Esophagus muscularis mucosa (tissue), 4 donors: ENCODE measurements around the gene WSCD2.

Source experiments
- EP300 ChIP-seq: sonication (generic); formaldehyde crosslinking; IDR thresholded peaks from one replicate; pipeline ENCODE4 v1.6.1; 2017; ENCODE audit warnings: antibody characterized with exemption
- POLR2A ChIP-seq: fragments of 450-650 bp; IDR thresholded peaks from one replicate; pipeline ENCODE4 v1.6.1; 2017; ENCODE audit warnings: antibody characterized with exemption, moderate library complexity, mild to moderate bottlenecking, low read depth
- POLR2AphosphoS5 ChIP-seq, 2 donors: sonication (generic); formaldehyde crosslinking; IDR thresholded peaks; one replicate each; pipeline ENCODE4 v1.6.1; 2017; ENCODE audit warnings: antibody characterized with exemption in 2 of 2
- TF ChIP-seq, protein P1 (sequence below), 3 experiments: fragments of 200-600 bp in 2 of 3; fragments of 450-650 bp in 1 of 3; sonication (generic) in 2 of 3; IDR thresholded peaks; one replicate each; pipeline ENCODE4 v1.5.1; 2017 to 2019; ENCODE audit warnings: antibody characterized with exemption in 3 of 3, mild to moderate bottlenecking in 2 of 3, moderate library complexity in 1 of 3

DNA sequence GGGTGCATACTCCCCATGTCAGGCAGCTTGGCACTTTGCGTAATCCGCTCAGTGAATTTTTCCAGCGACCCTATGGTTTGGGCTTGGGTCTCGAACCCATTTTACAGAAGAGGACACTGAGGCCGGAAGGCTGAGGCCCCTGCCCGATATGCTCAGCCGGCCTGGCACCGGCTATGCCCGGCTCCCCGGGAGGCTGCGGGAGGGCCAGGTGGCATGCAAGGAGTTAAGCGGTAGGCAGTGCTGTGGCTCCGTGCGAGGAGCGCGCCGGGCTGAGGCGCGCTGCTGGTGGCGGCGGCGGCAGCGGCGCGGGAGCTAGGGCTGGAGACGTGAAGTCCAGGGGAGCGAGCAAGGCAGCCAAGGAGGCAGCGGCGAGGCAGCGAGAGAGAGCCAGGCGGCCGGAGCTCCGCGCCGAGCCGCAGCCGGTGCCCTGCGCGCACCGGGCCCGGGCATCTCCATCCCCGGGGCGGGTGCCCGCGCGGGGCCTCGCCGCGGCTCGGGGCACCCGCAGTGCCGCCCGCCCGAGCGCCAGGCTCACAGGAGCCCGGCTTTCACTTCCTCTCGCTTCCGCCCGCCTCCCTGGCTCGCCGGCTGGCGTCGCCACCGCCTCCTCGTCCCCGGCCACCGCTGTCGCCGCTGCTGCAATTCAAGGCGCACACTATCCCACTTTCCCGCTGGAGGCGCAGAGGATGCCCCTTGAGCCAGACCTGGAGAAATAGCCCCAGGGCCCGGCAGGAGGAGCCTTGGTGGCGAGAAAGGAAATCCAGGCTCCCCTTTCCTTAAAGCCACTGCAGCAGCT, at the start of gene WSCD2:
- TF ChIP-seq, protein P1, sequence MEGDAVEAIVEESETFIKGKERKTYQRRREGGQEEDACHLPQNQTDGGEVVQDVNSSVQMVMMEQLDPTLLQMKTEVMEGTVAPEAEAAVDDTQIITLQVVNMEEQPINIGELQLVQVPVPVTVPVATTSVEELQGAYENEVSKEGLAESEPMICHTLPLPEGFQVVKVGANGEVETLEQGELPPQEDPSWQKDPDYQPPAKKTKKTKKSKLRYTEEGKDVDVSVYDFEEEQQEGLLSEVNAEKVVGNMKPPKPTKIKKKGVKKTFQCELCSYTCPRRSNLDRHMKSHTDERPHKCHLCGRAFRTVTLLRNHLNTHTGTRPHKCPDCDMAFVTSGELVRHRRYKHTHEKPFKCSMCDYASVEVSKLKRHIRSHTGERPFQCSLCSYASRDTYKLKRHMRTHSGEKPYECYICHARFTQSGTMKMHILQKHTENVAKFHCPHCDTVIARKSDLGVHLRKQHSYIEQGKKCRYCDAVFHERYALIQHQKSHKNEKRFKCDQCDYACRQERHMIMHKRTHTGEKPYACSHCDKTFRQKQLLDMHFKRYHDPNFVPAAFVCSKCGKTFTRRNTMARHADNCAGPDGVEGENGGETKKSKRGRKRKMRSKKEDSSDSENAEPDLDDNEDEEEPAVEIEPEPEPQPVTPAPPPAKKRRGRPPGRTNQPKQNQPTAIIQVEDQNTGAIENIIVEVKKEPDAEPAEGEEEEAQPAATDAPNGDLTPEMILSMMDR (IDR thresholded peaks at IDR 0.05), result peak; percentile 21 to 58 (median 42)
- no peak for TF ChIP-seq POLR2A
- TF ChIP-seq POLR2AphosphoS5 (IDR thresholded peaks at IDR 0.05), result peak; percentile 50 to 74
- TF ChIP-seq EP300, result no peak
